ENCODE results near the gene LASP1. TPM values are rescaled to one million over a fixed set of nuclear protein-coding genes. Genes with fewer than 3 reads are reported as not detected.

LASP1 gene
- total RNA-seq, 2 experiments from 2014 or later = 48.6 to 110 TPM

DNA sequence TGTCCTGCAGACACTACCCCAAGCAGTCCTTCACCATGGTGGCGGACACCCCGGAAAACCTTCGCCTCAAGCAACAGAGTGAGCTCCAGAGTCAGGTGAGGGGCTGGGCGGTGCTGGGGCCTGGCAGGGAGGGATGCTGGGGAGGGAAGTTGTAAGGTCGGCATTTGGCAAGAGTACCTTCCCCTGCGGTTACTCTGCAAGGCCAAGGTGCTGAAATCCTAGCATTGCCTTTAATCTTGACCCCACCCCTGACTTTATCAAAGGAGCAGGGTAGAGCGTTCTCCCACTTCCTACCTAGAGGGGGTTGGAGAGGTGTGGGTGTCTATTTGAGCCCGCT, 20.5 kb downstream of the LASP1 start:
- DNase-seq (ENCODE audit: low spot score) = no peak
- no peaks in the 10 kb centered on the region for H4K20me1 ChIP-seq (ENCODE audit: insufficient read depth, low read length)
- BruUV-seq (replicated peaks) = no TSS peak
- H3K9me3 ChIP-seq (ENCODE audit: low read length) = no peaks in the 10 kb centered on the region
- H3K9me2 ChIP-seq (ENCODE audit: insufficient read depth, low read length) = no peaks in the 10 kb centered on the region
- H2AFZ ChIP-seq (ENCODE audit: low read length) = no peak overlapping the region
- H3K79me2 ChIP-seq (ENCODE audit: insufficient read depth, low read depth, low read length) = peaks cover 12% of the 10 kb centered on the region; the same call in 1 of the 2 replicates
- no peak overlapping the region for H3K27ac ChIP-seq (ENCODE audit: low read depth, low read length, poor library complexity, severe bottlenecking)
- peaks cover 36% of the 10 kb centered on the region for H3K4me1 ChIP-seq (ENCODE audit: insufficient read depth, low read length, poor library complexity, severe bottlenecking)
- POLR2A ChIA-PET = no interaction called here
- CTCF ChIA-PET (ENCODE audit: unreplicated experiment) = no interaction called here
- no peak for TF ChIP-seq CTCF (conservative IDR thresholded peaks at IDR 0.05; ENCODE audit: low read length)
- intact Hi-C loops (cut with micrococcal nuclease; ENCODE audit: unreplicated experiment) = no loop called here
- no peak overlapping the region for H3K4me2 ChIP-seq (ENCODE audit: low read length)
- peaks cover 91% of the 10 kb centered on the region for H3K36me3 ChIP-seq (ENCODE audit: insufficient read depth, low read length)
- H3K4me3 ChIP-seq (ENCODE audit: low read depth, low read length, poor library complexity, severe bottlenecking) = no peak overlapping the region

GRCh38 chr17:38891441-38891840, 21.6 kb downstream of the LASP1 start:
- TF ChIP-seq CTCF (conservative IDR thresholded peaks at IDR 0.05; ENCODE audit: low read length) = no peak
- no peak for TF ChIP-seq EZH2phosphoT487 (IDR thresholded peaks at IDR 0.05; ENCODE audit: borderline replicate concordance, low read depth, low read length)
- Histone ChIP-seq H3K4me3 (ENCODE audit: low read depth, low read length, poor library complexity, severe bottlenecking) (no peak overlapping the region), H3K4me1 (ENCODE audit: insufficient read depth, low read length, poor library complexity, severe bottlenecking) (peaks cover 25% of the 10 kb centered on the region), H3K9me3 (ENCODE audit: low read length) (no peaks in the 10 kb centered on the region), H2AFZ (ENCODE audit: low read length) (no peak overlapping the region), H3K4me2 (ENCODE audit: low read length) (no peak overlapping the region), H3K27ac (ENCODE audit: low read depth, low read length, poor library complexity, severe bottlenecking) (no peak overlapping the region), H4K20me1 (ENCODE audit: insufficient read depth, low read length) (no peaks in the 10 kb centered on the region), H3K79me2 (ENCODE audit: insufficient read depth, low read depth, low read length) (peaks cover 2% of the 10 kb centered on the region; the same call in 1 of the 2 replicates), H3K36me3 (ENCODE audit: insufficient read depth, low read length) (peaks cover 91% of the 10 kb centered on the region), H3K9me2 (ENCODE audit: insufficient read depth, low read length) (no peaks in the 10 kb centered on the region)
- CTCF ChIA-PET (ENCODE audit: unreplicated experiment) = interaction anchor here (0.5 kb wide), 1 partner anchor 352 kb away, joined by 3 read pairs; no protein-coding TSS in a partner anchor
- intact Hi-C loops (cut with micrococcal nuclease; ENCODE audit: unreplicated experiment) = no loop called here
- BruUV-seq (replicated peaks) = no TSS peak
- POLR2A ChIA-PET = interaction anchor here (0.6 kb wide), 3 partner anchors 67 to 191 kb away, joined by 3 read pairs; no protein-coding TSS in a partner anchor
- no peak for DNase-seq (ENCODE audit: low spot score)

DNA sequence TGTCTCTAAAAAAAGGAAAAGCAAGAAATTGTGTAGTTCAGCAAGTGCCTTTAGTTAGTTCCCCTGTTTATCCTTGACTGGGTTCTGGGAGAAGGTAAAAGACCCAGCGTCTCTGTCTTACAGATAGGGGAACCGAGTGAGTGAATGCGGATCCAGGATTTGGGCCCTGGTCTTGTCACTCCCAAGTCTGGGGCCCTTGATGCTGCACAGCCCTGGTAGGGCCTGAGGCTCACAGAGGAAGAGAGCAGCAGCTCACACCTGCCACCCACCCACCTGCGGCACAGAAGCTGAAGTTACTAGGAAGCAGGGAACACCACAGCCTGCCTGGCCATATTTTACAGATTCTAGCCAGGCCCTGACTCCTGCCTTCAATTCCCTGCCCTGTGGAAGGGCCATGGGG, 22.2 kb downstream of the LASP1 start:
- TF ChIP-seq EZH2phosphoT487 (IDR thresholded peaks at IDR 0.05; ENCODE audit: borderline replicate concordance, low read depth, low read length) = no peak
- no peak for TF ChIP-seq CTCF (conservative IDR thresholded peaks at IDR 0.05; ENCODE audit: low read length)
- Histone ChIP-seq H3K79me2 (ENCODE audit: insufficient read depth, low read depth, low read length) (no peaks in the 10 kb centered on the region), H4K20me1 (ENCODE audit: insufficient read depth, low read length) (no peaks in the 10 kb centered on the region), H3K36me3 (ENCODE audit: insufficient read depth, low read length) (peaks cover 93% of the 10 kb centered on the region), H3K4me1 (ENCODE audit: insufficient read depth, low read length, poor library complexity, severe bottlenecking) (peaks cover 27% of the 10 kb centered on the region), H2AFZ (ENCODE audit: low read length) (no peak overlapping the region), H3K9me2 (ENCODE audit: insufficient read depth, low read length) (no peaks in the 10 kb centered on the region), H3K4me2 (ENCODE audit: low read length) (no peak overlapping the region), H3K4me3 (ENCODE audit: low read depth, low read length, poor library complexity, severe bottlenecking) (no peak overlapping the region), H3K27ac (ENCODE audit: low read depth, low read length, poor library complexity, severe bottlenecking) (no peak overlapping the region), H3K9me3 (ENCODE audit: low read length) (no peaks in the 10 kb centered on the region)
- no TSS peak for BruUV-seq (replicated peaks)
- ChIA-PET CTCF (ENCODE audit: unreplicated experiment) (interaction anchor here (0.5 kb wide), 1 partner anchor 351 kb away, joined by 3 read pairs; no protein-coding TSS in a partner anchor), POLR2A (interaction anchor here (0.6 kb wide), 1 partner anchor 190 kb away, joined by 3 read pairs; no protein-coding TSS in a partner anchor)
- DNase-seq (ENCODE audit: low spot score) = no peak
- intact Hi-C loops (cut with micrococcal nuclease; ENCODE audit: unreplicated experiment) = no loop called here
